ENCODE data around the gene DOK1.
A peak's percentile ranks its signal among the peaks of the same experiment; 100 is the strongest.

The DOK1 gene

GRCh38 chr2:74583504-74583903 lies 29.0 kb downstream of the DOK1 start:
- intact Hi-C loops (cut with DNase I) = no loop called here
- no peak for DNase-seq

DNA sequence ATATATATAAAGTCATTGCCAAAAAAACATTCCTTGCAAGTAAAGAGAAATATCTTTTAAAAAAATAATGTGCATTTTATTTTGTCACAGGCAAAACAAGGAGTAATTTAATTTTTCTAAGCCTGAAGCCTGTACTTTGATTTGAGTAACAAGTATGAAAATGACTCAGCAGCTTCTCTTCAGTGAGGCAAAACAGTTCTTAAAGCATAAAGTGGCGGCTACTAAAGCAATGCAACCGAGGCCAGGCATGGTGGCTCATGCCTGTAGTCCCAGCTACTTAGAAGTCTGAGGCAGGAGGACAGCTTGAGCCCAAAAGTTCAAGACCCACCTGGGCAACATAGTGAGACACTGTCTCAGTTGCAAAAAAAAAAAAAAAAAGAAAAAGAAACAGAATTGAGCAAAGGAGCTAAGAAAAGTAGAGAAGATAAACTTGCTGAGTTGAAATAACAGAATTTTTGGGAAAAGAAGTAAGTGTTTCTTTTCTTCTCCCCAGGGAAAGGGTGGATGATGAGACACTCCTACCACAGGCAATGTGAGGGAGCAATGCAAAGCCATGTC lies 29.6 kb downstream of the DOK1 start:
- intact Hi-C loops (cut with DNase I) = no loop called here
- DNase-seq = no peak

- DNase-seq = peak in 27 of 42 donors; percentile 7 to 66 (median 29)
- intact Hi-C loops (cut with DNase I) = loop anchor here (5.0 kb wide), 1 partner anchor 103 kb away; the partner anchor contains the start of genes CCDC142 and TTC31
These were observed 31.1 kb downstream of the DOK1 start for GRCh38 chr2:74585406-74586185.

DNA sequence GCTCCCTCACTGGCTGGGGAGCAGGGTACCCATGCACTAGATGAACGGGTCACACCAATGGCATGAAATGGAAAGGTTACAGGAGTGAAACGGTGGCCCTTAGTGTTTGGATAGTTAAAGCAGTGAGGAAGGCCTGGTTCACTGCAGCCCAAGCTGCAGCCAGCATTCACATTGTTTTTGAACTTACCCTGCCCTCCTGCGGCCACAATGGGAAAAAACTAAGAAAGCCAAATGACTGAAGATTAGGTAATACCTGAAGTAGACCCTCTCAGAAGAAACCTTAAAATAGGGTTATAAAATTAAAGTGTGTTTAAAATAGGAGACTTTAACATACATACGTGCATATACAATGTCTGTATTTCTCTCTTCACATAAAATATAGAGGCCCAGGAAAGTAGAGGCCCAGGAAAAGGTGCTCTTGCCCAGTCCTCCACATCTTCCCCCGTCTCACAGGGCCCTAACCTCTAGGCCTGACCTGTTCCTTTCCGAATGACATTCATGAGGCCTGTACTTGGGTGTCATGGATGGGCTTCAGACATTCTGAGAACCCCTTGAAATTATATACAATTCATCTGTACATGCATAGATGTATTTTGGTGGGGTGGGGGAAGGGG lies 33.3 kb downstream of the DOK1 start:
- peak; percentile 9 to 83 (median 62) for DNase-seq
- intact Hi-C loops (cut with DNase I) = loop anchor here (5.0 kb wide), 1 partner anchor 105 kb away; the partner anchor contains the start of genes CCDC142 and TTC31

- DNase-seq = no peak
- intact Hi-C loops (cut with DNase I) = loop anchor here (5.0 kb wide), 1 partner anchor 106 kb away; the partner anchor contains the start of genes CCDC142 and TTC31
These were observed 34.1 kb downstream of the DOK1 start for GRCh38 chr2:74588664-74589063.

- intact Hi-C loops (cut with DNase I) = no loop called here
These were observed 39.6 kb downstream of the DOK1 start for GRCh38 chr2:74593826-74594772.

GRCh38 chr2:74596584-74596983 lies 42.1 kb downstream of the DOK1 start:
- no peak for DNase-seq
- intact Hi-C loops (cut with DNase I) = no loop called here

More at GRCh38 chr2:74593826-74594772, 39.6 kb downstream of the DOK1 start:
- no peak for DNase-seq

GRCh38 chr2:74597410-74597809 lies 42.9 kb downstream of the DOK1 start:
- no peak for DNase-seq
- intact Hi-C loops (cut with DNase I) = no loop called here

- intact Hi-C loops (cut with DNase I) = no loop called here
- DNase-seq = no peak
These were observed 45.2 kb downstream of the DOK1 start for GRCh38 chr2:74599676-74600075.

- intact Hi-C loops (cut with DNase I) = no loop called here
- DNase-seq = no peak
These were observed 48.2 kb downstream of the DOK1 start for GRCh38 chr2:74602586-74603281.

GRCh38 chr2:74603282-74604000 lies 48.9 kb downstream of the DOK1 start:
- DNase-seq = no peak
- intact Hi-C loops (cut with DNase I) = no loop called here

GRCh38 chr2:74606927-74607326 lies 52.4 kb downstream of the DOK1 start:
- intact Hi-C loops (cut with DNase I) = no loop called here
- DNase-seq = no peak
